ENCODE data around the gene PTPRM. TPM values are rescaled to one million over a fixed set of nuclear protein-coding genes. Genes with fewer than 3 reads are reported as not detected.

The PTPRM gene
- total and polyA plus RNA-seq, 2 experiments from 2014 or later: 1.6 to 5.3 TPM

GRCh38 chr18:7579176-7579917 lies 12.2 kb downstream of the PTPRM start:
- Mint-ChIP-seq H3K4me1 (peaks cover 23% of the 10 kb centered on the region), H3K27me3 (ENCODE audit: insufficient read depth, low read depth, poor library complexity) (no peaks in the 10 kb centered on the region), H3K4me3 (no peak overlapping the region), H3K36me3 (ENCODE audit: low read depth) (no peaks in the 10 kb centered on the region), H3K9me3 (peaks cover 2% of the 10 kb centered on the region; the same call in 2 of the 3 replicates), H3K27ac (no peak overlapping the region)
- H3F3A ChIP-seq (replicated peaks; ENCODE audit: low read depth): no peaks in the 10 kb centered on the region
- no peak for TF ChIP-seq STAT1 (IDR thresholded peaks at IDR 0.05; ENCODE audit: unreplicated experiment)
- TF ChIP-seq CTCF (conservative IDR thresholded peaks at IDR 0.05; ENCODE audit: low read depth in 2 of 2): no peak
- no peak for TF ChIP-seq ETS1 (IDR thresholded peaks at IDR 0.05)
- TF ChIP-seq CREB1 (CRISPR knock-in tag; IDR thresholded peaks at IDR 0.05; ENCODE audit: low read depth): no peak
- no peak for TF ChIP-seq EZH2 (IDR thresholded peaks at IDR 0.05; ENCODE audit: low read depth, unreplicated experiment)
- TF ChIP-seq EZH2phosphoT487 (IDR thresholded peaks at IDR 0.05; ENCODE audit: unreplicated experiment): no peak
- TF ChIP-seq ZNF331 (CRISPR knock-in tag; IDR thresholded peaks at IDR 0.05; ENCODE audit: low read depth): no peak
- no peak for TF ChIP-seq ZNF114 (CRISPR knock-in tag; IDR thresholded peaks at IDR 0.05)
- TF ChIP-seq POLR2AphosphoS5 (IDR thresholded peaks at IDR 0.05; ENCODE audit: low read depth): no peak
- TF ChIP-seq, protein P1, sequence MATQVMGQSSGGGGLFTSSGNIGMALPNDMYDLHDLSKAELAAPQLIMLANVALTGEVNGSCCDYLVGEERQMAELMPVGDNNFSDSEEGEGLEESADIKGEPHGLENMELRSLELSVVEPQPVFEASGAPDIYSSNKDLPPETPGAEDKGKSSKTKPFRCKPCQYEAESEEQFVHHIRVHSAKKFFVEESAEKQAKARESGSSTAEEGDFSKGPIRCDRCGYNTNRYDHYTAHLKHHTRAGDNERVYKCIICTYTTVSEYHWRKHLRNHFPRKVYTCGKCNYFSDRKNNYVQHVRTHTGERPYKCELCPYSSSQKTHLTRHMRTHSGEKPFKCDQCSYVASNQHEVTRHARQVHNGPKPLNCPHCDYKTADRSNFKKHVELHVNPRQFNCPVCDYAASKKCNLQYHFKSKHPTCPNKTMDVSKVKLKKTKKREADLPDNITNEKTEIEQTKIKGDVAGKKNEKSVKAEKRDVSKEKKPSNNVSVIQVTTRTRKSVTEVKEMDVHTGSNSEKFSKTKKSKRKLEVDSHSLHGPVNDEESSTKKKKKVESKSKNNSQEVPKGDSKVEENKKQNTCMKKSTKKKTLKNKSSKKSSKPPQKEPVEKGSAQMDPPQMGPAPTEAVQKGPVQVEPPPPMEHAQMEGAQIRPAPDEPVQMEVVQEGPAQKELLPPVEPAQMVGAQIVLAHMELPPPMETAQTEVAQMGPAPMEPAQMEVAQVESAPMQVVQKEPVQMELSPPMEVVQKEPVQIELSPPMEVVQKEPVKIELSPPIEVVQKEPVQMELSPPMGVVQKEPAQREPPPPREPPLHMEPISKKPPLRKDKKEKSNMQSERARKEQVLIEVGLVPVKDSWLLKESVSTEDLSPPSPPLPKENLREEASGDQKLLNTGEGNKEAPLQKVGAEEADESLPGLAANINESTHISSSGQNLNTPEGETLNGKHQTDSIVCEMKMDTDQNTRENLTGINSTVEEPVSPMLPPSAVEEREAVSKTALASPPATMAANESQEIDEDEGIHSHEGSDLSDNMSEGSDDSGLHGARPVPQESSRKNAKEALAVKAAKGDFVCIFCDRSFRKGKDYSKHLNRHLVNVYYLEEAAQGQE (IDR thresholded peaks at IDR 0.05; ENCODE audit: unreplicated experiment): no peak
- TF ChIP-seq NANOG (IDR thresholded peaks at IDR 0.05; ENCODE audit: borderline replicate concordance): no peak
- TF ChIP-seq, protein P2, sequence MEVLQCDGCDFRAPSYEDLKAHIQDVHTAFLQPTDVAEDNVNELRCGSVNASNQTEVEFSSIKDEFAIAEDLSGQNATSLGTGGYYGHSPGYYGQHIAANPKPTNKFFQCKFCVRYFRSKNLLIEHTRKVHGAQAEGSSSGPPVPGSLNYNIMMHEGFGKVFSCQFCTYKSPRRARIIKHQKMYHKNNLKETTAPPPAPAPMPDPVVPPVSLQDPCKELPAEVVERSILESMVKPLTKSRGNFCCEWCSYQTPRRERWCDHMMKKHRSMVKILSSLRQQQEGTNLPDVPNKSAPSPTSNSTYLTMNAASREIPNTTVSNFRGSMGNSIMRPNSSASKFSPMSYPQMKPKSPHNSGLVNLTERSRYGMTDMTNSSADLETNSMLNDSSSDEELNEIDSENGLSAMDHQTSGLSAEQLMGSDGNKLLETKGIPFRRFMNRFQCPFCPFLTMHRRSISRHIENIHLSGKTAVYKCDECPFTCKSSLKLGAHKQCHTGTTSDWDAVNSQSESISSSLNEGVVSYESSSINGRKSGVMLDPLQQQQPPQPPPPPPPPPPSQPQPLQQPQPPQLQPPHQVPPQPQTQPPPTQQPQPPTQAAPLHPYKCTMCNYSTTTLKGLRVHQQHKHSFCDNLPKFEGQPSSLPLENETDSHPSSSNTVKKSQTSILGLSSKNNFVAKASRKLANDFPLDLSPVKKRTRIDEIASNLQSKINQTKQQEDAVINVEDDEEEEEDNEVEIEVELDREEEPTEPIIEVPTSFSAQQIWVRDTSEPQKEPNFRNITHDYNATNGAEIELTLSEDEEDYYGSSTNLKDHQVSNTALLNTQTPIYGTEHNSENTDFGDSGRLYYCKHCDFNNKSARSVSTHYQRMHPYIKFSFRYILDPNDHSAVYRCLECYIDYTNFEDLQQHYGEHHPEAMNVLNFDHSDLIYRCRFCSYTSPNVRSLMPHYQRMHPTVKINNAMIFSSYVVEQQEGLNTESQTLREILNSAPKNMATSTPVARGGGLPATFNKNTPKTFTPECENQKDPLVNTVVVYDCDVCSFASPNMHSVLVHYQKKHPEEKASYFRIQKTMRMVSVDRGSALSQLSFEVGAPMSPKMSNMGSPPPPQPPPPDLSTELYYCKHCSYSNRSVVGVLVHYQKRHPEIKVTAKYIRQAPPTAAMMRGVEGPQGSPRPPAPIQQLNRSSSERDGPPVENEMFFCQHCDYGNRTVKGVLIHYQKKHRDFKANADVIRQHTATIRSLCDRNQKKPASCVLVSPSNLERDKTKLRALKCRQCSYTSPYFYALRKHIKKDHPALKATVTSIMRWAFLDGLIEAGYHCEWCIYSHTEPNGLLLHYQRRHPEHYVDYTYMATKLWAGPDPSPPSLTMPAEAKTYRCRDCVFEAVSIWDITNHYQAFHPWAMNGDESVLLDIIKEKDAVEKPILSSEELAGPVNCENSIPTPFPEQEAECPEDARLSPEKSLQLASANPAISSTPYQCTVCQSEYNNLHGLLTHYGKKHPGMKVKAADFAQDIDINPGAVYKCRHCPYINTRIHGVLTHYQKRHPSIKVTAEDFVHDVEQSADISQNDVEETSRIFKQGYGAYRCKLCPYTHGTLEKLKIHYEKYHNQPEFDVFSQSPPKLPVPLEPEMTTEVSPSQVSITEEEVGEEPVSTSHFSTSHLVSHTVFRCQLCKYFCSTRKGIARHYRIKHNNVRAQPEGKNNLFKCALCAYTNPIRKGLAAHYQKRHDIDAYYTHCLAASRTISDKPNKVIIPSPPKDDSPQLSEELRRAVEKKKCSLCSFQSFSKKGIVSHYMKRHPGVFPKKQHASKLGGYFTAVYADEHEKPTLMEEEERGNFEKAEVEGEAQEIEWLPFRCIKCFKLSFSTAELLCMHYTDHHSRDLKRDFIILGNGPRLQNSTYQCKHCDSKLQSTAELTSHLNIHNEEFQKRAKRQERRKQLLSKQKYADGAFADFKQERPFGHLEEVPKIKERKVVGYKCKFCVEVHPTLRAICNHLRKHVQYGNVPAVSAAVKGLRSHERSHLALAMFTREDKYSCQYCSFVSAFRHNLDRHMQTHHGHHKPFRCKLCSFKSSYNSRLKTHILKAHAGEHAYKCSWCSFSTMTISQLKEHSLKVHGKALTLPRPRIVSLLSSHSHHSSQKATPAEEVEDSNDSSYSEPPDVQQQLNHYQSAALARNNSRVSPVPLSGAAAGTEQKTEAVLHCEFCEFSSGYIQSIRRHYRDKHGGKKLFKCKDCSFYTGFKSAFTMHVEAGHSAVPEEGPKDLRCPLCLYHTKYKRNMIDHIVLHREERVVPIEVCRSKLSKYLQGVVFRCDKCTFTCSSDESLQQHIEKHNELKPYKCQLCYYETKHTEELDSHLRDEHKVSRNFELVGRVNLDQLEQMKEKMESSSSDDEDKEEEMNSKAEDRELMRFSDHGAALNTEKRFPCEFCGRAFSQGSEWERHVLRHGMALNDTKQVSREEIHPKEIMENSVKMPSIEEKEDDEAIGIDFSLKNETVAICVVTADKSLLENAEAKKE (CRISPR knock-in tag; IDR thresholded peaks at IDR 0.05): no peak
- no peak overlapping the region for H3K4me3 ChIP-seq
- no peaks in the 10 kb centered on the region for H3K27me3 ChIP-seq (ENCODE audit: insufficient read depth)
- no peaks in the 10 kb centered on the region for H4K20me1 ChIP-seq (replicated peaks; ENCODE audit: insufficient read depth)
- peaks cover 22% of the 10 kb centered on the region for H3K4me1 ChIP-seq (ENCODE audit: insufficient read depth)
- no peak overlapping the region for H3K27ac ChIP-seq (ENCODE audit: low read depth)
- no peak overlapping the region for H2AFZ ChIP-seq
- DNase-seq (ENCODE audit: low spot score): no peak
- H3K4me2 ChIP-seq: no peak overlapping the region
- no peaks in the 10 kb centered on the region for H3K9me2 ChIP-seq (ENCODE audit: insufficient read depth)
- no peak for ATAC-seq
- no peaks in the 10 kb centered on the region for H3K36me3 ChIP-seq (ENCODE audit: insufficient read depth)
- no peaks in the 10 kb centered on the region for H3K79me2 ChIP-seq (replicated peaks; ENCODE audit: insufficient read depth)
